ENCODE results near the gene NXT1.

GRCh38 chr20:23335521-23335920 is 15.1 kb upstream of the NXT1 start:
- TF ChIP-seq CTCF (IDR thresholded peaks at IDR 0.05) = no peak
- no peak for TF ChIP-seq POLR2A (IDR thresholded peaks at IDR 0.05)
